ENCODE results near the gene NR1H4.
A peak's percentile ranks its signal among the peaks of the same experiment; 100 is the strongest.
"Not testable (repeated sequence)": the region's sequence is repeated elsewhere in the genome, so short reads cannot be mapped to it uniquely, and the experiment has no call there.

Gene NR1H4

DNA sequence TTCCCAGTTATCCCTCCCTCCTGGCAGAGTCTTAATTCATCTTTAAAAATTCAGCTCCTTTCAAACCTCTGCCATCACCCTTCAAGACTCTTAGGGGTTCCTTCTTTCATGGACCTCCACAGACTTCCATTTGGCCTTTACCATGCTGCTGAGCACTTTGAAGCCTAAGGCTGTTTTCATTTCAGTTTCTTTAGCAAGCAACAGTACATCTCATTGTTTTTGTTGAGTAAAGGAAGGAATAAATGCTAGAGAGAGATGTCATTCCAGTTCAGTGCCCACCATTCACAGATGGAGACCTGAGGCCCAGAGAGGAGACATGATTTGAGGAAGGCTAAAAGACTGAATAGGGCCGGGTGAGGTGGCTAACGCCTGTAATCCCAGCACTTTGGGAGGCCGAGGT lies 98.5 kb downstream of the NR1H4 start:
- DNase-seq (ENCODE audit: low spot score): no peak

DNA sequence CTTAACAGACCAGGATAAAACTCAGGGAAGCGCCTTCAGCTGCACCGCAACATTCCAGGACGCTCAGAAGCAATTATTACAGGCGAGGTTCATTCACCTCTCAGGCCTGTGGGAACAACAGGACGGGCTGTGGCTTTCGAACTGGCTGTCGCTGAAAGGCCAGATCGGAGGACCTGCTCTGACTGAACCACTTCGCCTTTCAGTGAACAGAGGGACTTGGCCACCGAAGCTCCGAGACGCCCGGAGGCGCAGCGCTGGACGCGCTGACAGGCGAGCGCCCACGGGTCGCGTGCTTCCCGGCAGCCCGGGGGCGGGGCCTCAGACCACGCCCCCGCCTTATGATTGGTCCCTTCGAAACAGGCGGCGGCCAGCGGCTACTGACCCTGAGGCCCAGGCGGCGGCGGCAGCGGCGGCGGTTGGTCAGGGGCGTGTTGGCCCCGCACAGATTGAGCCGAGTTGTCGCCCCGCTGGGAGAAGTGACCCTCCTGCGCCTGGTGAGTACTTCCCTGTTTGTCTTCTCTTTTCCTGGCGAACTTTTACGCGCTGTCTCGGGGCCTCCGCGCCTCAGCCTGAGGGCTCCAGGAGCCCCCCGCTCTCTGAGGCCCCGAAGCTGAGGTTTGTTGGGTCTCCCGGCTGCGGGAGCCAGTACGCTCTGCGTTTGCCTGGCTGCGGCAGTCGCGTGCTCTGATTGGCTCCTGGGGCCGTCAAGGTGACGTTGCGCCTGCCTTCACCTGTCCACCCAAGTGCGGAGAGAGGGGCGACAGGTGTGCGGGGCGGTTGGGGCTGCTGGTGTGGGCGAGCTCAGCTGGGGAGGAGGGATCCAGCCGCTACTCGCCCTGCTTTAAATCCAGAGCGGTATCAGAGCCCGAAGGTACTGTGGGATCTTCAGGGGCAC lies 99.9 kb downstream of the NR1H4 start, which contains the start of gene GAS2L3:
Gene GAS2L3 (plus strand): TSS at position 393 of the 895 bp plus-strand sequence. CDS start 21,221 bp downstream, outside the sequence.
- DNase-seq (ENCODE audit: low spot score): peak; percentile 18

DNA sequence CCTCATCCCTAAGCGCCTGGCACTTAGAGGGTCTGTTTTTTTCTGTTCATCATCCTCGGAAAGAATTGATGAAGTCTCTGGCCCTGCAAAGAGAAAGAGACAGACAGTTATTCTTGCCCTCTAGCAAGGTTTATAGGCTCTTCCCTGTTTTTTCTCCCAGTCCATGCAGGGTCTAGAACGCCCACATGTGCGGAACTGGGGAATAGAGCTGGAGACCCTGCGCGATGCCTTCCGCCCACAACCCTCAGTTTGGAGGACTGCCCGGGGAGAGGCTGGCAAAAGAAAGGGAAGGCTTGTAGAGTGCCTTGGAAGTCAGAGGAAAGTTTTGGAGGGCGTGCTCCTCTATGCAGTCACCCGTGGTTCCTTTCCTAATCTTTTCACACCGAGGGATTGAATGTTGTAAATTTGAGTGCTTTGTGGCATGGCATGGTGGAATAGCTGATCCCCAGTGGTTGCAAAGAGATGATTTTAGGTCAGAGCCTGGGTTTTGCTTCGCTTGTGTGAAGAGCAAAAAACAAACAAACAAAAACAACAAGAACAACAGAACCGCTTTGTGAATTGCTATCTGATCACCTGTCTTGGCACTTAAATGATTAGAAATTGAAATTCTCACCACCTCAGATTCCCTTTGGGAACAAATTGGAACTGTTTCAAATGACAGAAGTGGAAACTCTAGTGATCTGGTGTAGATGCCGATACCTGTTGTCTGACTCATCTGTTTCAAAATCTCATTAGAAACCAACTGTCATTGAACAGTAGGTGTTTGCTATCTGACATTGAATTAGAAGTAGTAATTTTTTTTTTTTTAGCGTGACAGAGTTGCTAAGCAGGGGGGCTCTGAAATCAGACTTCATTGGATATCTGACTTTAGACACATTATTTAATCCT lies 100.8 kb downstream of the NR1H4 start:
- DNase-seq (ENCODE audit: low spot score): no peak

DNA sequence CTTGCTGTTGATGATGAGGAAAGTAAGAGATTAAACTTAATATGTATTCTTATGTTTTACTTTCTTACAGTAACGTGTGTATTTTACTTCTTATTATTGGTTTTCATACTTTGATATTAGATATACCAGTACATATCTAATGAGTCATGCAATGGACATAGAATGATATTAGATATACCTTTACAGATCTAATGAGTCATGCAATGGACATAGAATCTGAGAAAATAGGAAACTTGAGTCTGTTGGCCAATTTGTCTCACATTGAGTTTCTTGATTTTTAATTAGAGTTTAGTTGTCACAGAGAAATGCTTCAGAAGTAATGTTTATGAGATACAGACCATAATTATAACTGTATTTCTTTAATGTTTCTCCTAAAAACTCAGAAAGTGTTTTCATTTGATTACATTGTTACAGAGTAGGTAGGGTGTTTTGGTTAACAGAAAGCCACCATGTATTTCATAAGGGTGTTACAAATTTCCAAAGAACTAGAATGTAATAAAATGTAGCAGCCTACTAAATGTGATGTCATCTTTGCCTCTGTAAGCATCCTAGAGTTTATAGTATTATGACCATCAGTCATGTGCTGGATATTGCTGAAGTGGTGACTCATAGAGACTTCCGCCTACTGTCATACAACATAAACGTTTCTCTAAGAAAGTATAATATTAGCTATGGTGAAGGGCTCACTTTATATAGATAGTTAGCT lies 102.8 kb downstream of the NR1H4 start:
- DNase-seq (ENCODE audit: low spot score): no peak

DNA sequence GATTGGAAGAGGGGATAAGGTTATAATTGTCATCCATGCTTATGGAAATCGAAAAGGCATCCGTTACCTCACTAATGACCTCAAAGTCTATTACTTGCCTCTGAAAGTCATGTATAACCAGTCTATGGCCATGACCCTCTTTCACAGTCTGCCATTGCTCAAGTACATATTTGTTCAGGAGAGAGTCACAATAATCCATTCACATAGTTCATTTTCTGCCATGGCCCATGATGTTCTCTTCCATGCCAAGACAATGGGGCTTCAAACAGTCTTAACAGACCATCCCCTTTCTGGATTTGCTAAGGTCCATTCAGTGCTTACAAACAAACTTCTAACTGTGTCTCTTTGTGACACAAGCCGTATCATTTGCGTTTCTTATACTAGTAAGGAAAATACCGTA lies 105.3 kb downstream of the NR1H4 start:
- no peak for DNase-seq (ENCODE audit: low spot score)

DNA sequence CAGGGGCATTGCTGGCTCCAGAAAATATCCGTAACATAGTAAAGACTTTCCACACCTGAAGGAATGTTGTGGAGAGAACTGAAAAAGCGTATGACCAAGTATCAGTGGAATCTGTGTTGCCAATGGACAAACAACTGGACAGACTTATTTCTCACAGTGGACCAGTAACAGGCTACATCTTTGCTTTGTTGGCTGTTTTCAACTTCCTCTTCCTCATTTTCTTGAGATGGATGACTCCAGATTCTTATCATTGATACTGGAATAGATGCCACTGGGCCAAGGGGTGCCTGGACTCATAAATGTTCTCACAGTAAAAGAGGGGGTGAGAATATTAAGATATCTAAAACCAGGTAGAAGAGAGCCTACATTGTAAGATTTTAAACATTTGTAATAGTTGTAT lies 106.2 kb downstream of the NR1H4 start:
- no peak for DNase-seq (ENCODE audit: low spot score)

DNA sequence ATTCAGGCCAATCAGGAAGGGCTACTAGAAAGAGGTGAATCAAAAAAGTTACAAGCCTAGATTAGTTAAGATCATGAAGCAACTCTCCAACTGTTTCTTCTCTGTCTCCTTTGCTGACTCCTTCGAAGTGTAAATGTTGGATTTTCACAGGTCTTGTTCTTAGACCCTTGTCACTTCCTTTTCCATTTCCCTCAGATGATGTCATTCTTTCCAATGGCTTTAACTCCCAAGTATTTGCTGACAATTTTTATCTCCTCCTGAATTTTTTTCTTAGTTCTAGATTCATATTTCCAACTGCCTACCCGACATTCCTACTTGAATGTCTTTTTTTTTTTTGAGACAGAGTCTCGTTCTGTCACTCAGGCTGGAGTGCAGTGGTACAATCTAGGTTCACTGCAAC lies 110.6 kb downstream of the NR1H4 start:
- DNase-seq (ENCODE audit: low spot score): no peak

DNA sequence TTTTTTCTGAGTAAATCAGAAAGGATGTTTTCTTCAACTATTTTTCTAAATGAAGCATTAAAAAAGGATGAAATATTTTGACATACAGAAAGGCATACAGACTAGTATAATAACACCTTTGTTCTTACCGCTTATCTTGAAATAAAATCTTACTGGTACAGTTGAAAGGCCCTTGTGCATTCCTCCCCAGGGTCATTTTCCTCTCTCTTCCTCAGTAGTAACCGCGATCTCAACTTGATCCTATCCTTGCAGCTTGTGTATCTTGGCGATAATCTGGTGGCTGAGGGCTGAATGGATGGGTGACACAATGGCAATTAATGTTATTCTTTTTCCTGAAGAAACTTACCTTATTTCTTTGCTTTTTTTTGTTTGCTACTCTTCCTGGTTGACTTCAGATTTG lies 118.3 kb downstream of the NR1H4 start:
- DNase-seq (ENCODE audit: low spot score): no peak

DNA sequence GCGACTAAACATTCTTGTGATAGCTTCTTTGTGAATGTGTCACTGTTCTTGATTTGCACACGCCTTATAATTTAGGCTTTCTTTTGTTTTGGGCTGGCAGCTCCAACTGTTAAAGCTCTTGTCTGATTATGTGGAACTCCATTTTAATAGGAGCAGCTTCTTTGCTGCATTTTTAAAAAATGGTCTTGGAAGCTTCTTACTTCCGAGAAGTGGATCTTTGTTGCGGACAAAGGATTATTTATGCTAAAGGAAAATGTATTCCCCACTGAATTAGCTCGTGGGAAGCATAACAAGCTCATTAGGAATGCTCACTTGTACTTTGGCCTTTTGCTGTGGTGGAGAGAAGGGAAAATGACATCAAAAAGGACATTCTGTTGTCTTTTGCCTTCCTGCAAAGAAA lies 119.8 kb downstream of the NR1H4 start:
- DNase-seq (ENCODE audit: low spot score): no peak

DNA sequence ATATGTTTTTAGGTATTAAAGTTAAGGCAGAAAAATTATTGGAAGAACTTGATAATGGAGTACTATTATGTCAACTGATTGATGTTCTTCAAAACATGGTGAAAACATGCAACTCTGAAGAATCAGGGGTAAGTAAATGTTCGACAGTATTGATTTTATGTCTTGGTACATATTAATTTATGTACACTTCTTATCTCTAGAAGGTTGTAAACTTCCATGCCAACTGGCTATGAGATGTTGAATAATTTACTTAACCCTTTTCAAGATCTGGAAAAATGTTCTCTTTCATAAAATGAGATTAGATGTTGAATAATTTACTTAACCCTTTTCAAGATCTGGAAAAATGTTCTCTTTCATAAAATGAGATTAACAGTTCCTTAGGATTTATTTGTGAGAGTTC lies 128.0 kb downstream of the NR1H4 start:
- no peak for DNase-seq (ENCODE audit: low spot score)

DNA sequence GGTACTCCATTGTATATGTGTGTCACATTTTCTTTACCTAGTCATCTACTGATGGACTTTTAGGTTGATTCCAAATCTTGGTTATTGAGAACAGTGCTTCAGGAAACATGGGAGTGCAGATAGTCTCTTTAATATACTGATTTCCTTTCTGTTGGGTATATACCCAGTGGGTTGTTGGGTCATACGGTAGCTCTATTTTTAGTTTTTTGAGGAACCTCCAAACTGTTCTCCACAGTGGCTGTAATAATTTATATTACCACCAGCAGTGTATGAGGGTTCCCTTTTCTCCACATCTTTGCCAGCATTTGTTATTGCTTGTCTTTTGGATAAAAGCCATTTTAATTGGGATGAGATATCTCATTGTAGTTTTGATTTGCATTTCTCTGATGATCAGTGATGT lies 129.3 kb downstream of the NR1H4 start:
- not testable (repeated sequence) for DNase-seq (ENCODE audit: low spot score)

DNA sequence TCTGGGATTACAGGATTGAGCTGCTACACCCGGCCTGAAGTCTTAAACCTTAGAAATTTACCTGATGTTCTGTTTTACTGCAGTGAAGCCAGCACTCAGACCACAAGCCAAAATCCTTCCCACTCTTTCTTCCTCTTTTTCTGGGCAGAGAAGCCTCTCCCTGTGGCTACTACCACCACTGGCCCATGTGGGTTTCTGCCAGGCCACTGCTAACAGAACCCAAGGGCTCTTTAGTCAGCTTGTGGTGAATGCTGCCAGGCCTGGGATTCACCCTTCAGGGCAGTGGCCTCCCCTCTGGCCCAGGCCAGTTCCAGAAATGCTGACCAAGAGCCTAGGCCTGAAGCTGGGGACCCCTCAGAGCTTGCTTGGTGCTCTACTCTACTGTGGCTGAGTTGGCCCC lies 135.1 kb downstream of the NR1H4 start:
- DNase-seq (ENCODE audit: low spot score): no peak

DNA sequence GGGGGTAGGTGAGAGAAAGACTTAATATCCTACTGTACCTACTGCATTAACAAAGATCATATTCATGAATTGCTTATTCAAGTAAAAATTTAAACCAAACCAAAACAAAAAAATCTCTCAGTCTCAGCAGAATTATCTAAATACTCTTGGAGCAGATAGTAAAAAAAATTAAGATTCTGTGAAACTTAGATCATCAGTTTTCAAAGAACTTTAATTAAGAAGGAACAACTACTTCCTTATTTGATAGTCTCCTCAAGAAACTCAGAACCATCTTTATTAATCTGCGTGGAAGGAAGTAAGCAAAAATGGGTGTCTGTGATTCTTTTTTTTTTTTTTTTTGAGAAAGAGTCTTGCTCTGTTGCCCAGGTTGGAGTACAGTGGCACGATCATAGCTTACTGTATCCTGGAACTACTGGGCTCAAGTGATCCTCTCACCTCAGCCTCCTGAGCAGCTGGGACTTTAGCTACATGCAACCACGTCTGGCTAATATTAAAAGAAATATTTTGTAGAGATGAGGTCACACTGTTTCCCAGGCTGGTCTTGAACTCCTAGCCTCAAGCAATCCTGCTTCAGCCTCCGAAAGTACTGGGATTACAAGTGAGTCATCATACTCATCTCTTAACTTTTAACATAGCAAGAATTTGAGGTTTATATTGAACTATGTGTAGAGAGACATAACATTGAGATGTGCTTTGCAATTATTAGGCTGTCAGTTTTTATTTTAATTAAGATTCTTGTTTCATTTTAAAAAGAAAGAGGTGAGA lies 137.2 kb downstream of the NR1H4 start:
- no peak for DNase-seq (ENCODE audit: low spot score)

DNA sequence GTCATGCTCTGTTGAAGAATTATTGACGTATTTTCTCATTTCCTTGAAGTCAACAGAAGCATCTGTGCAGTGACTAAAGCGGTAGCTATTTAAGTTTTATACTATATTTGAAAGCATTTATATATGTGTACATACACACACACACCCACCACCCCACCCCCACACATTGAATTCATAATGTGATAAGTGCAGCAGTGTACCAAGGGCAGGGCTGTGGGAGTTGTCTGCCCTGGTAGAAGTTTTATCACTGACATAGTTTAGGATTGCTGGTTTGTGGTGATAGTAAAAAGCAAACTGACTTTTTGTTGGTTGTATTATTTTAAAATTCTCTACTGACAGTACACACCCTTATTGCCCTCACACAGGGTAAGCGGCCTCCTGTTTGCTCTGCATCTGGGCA lies 138.9 kb downstream of the NR1H4 start:
- DNase-seq (ENCODE audit: low spot score): no peak
